GM12878 (cell line): Measurements from ENCODE around the gene MSRB1.

ENCODE experiments used
- CEBPB ChIP-seq, 2 experiments: fragments of 150-350 bp in 1 of 2; IDR thresholded peaks; 2 replicates each; pipeline ENCODE4 v1.6.1; 2012 to 2014; ENCODE audit warnings: low read depth in 2 of 2, low read length in 2 of 2, borderline replicate concordance in 1 of 2, inconsistent platforms in 1 of 2
- RB1 ChIP-seq: fragments of 450-650 bp; formaldehyde crosslinking; IDR thresholded peaks from 2 replicates; pipeline ENCODE4 v1.6.1; 2017; ENCODE audit warnings: mild to moderate bottlenecking, borderline replicate concordance
- ZNF207 ChIP-seq: fragments of 450-650 bp; IDR thresholded peaks from 2 replicates; pipeline ENCODE4 v1.6.1; 2014; ENCODE audit warnings: antibody characterized with exemption, mild to moderate bottlenecking, borderline replicate concordance
- TF ChIP-seq, protein P1 (sequence below), 3 experiments: IDR thresholded peaks in 2 of 3; conservative IDR thresholded peaks in 1 of 3; 2 replicates each; pipeline ENCODE4 v1.5.1; 2011; ENCODE audit warnings: low read depth in 3 of 3, low read length in 3 of 3, mild to moderate bottlenecking in 3 of 3, control low read depth in 2 of 3, moderate library complexity in 2 of 3, inconsistent platforms in 1 of 3, mixed read lengths in 1 of 3; ENCODE audit not compliant: control insufficient read depth in 2 of 3, insufficient read depth in 1 of 3; ENCODE audit errors: extremely low read depth in 1 of 3
- TF ChIP-seq, protein P2 (sequence below): IDR thresholded peaks from 2 replicates; pipeline ENCODE4 v1.6.1; 2012; ENCODE audit warnings: mild to moderate bottlenecking, low read depth, low read length
- TF ChIP-seq, protein P3 (sequence below): IDR thresholded peaks from 2 replicates; pipeline ENCODE4 v1.6.1; 2012; ENCODE audit warnings: low read depth, low read length, improper control_type of control experiment
- TF ChIP-seq, protein P4 (sequence below): fragments of 150-350 bp; IDR thresholded peaks from 2 replicates; pipeline ENCODE4 v1.6.1; 2014; ENCODE audit warnings: mild to moderate bottlenecking, low read depth, low read length
- TF ChIP-seq, protein P5 (sequence below): IDR thresholded peaks from 2 replicates; pipeline ENCODE4 v1.6.1; 2012; ENCODE audit warnings: low read depth, low read length, improper control_type of control experiment
- TF ChIP-seq, protein P6 (sequence below): fragments of 450-650 bp; IDR thresholded peaks from 2 replicates; pipeline ENCODE4 v1.6.1; 2014; ENCODE audit warnings: mild to moderate bottlenecking
- TF ChIP-seq, protein P7 (sequence below): fragments of 450-650 bp; IDR thresholded peaks from 2 replicates; pipeline ENCODE4 v1.6.1; 2017; ENCODE audit warnings: mild to moderate bottlenecking

DNA sequence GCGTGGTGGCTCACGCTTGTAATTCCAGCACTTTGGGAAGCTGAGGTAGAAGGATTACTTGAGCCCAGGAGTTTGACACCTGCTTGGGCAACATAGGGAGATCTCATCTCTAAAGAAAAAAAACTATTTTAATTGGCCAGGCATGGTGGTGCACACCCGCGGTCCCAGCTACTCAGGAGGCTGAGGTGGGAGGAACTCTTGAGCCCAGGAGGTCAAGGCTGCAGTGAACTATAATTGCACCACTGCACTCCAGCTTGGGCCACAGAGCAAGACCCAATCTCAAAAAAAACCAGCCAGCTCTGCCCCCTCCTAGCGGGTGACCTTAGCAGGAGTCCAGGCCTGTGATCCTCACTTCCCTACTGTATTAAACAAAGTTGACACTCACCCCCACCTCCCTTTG lies 18.9 kb downstream of the MSRB1 start:
- TF ChIP-seq, protein P1, sequence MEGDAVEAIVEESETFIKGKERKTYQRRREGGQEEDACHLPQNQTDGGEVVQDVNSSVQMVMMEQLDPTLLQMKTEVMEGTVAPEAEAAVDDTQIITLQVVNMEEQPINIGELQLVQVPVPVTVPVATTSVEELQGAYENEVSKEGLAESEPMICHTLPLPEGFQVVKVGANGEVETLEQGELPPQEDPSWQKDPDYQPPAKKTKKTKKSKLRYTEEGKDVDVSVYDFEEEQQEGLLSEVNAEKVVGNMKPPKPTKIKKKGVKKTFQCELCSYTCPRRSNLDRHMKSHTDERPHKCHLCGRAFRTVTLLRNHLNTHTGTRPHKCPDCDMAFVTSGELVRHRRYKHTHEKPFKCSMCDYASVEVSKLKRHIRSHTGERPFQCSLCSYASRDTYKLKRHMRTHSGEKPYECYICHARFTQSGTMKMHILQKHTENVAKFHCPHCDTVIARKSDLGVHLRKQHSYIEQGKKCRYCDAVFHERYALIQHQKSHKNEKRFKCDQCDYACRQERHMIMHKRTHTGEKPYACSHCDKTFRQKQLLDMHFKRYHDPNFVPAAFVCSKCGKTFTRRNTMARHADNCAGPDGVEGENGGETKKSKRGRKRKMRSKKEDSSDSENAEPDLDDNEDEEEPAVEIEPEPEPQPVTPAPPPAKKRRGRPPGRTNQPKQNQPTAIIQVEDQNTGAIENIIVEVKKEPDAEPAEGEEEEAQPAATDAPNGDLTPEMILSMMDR (IDR thresholded peaks at IDR 0.05 in 2 of 3, conservative IDR thresholded peaks at IDR 0.05 in 1 of 3; ENCODE audit: control insufficient read depth in 2 of 3, extremely low read depth in 1 of 3, insufficient read depth in 1 of 3, low read depth in 3 of 3, low read length in 3 of 3): no peak
- TF ChIP-seq CEBPB (IDR thresholded peaks at IDR 0.05; ENCODE audit: borderline replicate concordance in 1 of 2, low read depth in 2 of 2, low read length in 2 of 2): no peak
- TF ChIP-seq, protein P2, sequence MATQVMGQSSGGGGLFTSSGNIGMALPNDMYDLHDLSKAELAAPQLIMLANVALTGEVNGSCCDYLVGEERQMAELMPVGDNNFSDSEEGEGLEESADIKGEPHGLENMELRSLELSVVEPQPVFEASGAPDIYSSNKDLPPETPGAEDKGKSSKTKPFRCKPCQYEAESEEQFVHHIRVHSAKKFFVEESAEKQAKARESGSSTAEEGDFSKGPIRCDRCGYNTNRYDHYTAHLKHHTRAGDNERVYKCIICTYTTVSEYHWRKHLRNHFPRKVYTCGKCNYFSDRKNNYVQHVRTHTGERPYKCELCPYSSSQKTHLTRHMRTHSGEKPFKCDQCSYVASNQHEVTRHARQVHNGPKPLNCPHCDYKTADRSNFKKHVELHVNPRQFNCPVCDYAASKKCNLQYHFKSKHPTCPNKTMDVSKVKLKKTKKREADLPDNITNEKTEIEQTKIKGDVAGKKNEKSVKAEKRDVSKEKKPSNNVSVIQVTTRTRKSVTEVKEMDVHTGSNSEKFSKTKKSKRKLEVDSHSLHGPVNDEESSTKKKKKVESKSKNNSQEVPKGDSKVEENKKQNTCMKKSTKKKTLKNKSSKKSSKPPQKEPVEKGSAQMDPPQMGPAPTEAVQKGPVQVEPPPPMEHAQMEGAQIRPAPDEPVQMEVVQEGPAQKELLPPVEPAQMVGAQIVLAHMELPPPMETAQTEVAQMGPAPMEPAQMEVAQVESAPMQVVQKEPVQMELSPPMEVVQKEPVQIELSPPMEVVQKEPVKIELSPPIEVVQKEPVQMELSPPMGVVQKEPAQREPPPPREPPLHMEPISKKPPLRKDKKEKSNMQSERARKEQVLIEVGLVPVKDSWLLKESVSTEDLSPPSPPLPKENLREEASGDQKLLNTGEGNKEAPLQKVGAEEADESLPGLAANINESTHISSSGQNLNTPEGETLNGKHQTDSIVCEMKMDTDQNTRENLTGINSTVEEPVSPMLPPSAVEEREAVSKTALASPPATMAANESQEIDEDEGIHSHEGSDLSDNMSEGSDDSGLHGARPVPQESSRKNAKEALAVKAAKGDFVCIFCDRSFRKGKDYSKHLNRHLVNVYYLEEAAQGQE: no peak
- TF ChIP-seq, protein P3, sequence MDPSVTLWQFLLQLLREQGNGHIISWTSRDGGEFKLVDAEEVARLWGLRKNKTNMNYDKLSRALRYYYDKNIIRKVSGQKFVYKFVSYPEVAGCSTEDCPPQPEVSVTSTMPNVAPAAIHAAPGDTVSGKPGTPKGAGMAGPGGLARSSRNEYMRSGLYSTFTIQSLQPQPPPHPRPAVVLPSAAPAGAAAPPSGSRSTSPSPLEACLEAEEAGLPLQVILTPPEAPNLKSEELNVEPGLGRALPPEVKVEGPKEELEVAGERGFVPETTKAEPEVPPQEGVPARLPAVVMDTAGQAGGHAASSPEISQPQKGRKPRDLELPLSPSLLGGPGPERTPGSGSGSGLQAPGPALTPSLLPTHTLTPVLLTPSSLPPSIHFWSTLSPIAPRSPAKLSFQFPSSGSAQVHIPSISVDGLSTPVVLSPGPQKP: no peak
- TF ChIP-seq, protein P4, sequence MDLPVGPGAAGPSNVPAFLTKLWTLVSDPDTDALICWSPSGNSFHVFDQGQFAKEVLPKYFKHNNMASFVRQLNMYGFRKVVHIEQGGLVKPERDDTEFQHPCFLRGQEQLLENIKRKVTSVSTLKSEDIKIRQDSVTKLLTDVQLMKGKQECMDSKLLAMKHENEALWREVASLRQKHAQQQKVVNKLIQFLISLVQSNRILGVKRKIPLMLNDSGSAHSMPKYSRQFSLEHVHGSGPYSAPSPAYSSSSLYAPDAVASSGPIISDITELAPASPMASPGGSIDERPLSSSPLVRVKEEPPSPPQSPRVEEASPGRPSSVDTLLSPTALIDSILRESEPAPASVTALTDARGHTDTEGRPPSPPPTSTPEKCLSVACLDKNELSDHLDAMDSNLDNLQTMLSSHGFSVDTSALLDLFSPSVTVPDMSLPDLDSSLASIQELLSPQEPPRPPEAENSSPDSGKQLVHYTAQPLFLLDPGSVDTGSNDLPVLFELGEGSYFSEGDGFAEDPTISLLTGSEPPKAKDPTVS: no peak
- TF ChIP-seq RB1: no peak
- TF ChIP-seq, protein P5, sequence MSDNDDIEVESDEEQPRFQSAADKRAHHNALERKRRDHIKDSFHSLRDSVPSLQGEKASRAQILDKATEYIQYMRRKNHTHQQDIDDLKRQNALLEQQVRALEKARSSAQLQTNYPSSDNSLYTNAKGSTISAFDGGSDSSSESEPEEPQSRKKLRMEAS: no peak
- TF ChIP-seq, protein P6, sequence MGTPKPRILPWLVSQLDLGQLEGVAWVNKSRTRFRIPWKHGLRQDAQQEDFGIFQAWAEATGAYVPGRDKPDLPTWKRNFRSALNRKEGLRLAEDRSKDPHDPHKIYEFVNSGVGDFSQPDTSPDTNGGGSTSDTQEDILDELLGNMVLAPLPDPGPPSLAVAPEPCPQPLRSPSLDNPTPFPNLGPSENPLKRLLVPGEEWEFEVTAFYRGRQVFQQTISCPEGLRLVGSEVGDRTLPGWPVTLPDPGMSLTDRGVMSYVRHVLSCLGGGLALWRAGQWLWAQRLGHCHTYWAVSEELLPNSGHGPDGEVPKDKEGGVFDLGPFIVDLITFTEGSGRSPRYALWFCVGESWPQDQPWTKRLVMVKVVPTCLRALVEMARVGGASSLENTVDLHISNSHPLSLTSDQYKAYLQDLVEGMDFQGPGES: no peak
- TF ChIP-seq ZNF207: no peak
- TF ChIP-seq, protein P7, sequence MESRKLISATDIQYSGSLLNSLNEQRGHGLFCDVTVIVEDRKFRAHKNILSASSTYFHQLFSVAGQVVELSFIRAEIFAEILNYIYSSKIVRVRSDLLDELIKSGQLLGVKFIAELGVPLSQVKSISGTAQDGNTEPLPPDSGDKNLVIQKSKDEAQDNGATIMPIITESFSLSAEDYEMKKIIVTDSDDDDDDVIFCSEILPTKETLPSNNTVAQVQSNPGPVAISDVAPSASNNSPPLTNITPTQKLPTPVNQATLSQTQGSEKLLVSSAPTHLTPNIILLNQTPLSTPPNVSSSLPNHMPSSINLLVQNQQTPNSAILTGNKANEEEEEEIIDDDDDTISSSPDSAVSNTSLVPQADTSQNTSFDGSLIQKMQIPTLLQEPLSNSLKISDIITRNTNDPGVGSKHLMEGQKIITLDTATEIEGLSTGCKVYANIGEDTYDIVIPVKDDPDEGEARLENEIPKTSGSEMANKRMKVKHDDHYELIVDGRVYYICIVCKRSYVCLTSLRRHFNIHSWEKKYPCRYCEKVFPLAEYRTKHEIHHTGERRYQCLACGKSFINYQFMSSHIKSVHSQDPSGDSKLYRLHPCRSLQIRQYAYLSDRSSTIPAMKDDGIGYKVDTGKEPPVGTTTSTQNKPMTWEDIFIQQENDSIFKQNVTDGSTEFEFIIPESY: no peak
